Endometrial microvascular endothelial cells (primary cell): ENCODE measurements around the gene LSAMP. TPM values are rescaled to one million over a fixed set of nuclear protein-coding genes. Genes with fewer than 3 reads are reported as not detected.
"Not testable (repeated sequence)": the region's sequence is repeated elsewhere in the genome, so short reads cannot be mapped to it uniquely, and the experiment has no call there.

Experiments
- in situ Hi-C: cut with HindIII; loops from 2 replicates; pipeline ENCODE4 v1.10.0; 2017; ENCODE audit warnings: low sequenced_read_pairs, low pct_unique_long_range_greater_than_20kb; ENCODE audit errors: inconsistent ontology term
- total RNA-seq: library from RNA; depleted of rRNA; stranded (reverse); fragments of >200 nt; gene quantifications from one replicate; pipeline ENCODE4 v1.2.3, GENCODE V29; 2015; ENCODE audit errors: inconsistent ontology term

The LSAMP gene
- total RNA-seq, 1 donor from 2014 or later: not detected

DNA sequence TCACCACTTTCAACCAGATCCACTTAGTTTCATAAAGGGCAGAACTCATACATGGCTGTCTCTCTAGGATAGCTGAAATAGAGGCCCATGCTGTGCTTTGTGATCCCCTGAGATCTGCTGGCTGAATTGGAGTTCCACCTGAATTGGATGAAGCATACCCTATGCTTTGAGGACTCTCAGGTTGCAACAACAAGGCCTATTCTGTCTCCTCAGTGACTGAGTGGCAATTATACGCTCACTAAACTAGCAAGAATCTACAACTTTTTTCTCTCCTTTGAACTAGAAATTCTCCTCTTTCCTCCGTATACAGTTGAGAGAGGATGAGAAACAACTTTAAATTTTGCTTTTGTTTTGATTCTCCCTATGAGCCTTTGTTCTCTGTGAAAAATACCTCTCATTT lies 348.7 kb downstream of the LSAMP start:
- in situ Hi-C loops: no loop called here

DNA sequence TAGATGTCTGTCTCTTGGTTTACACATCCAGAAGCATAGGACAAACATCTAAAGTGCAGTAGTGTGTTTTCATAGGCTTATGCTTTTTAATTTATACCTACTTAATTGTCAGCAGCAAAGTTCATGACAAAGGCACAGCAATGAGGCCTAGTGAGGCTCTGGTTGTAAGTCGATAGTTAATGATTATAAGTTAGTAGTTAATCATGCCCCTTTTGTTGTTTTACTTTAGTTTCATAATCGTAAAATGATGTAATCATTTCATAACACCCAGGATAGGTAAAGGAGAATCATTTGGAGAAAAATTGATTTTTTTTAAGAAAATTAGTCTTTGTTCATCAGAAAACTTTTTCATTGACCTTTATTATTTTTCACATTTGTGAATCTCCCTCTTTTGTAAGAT lies 351.9 kb downstream of the LSAMP start:
- in situ Hi-C loops: no loop called here

GRCh38 chr3:116087426-116087825 lies 357.9 kb downstream of the LSAMP start:
- in situ Hi-C loops: no loop called here

GRCh38 chr3:116084999-116085791 lies 360.1 kb downstream of the LSAMP start:
- in situ Hi-C loops: no loop called here

DNA sequence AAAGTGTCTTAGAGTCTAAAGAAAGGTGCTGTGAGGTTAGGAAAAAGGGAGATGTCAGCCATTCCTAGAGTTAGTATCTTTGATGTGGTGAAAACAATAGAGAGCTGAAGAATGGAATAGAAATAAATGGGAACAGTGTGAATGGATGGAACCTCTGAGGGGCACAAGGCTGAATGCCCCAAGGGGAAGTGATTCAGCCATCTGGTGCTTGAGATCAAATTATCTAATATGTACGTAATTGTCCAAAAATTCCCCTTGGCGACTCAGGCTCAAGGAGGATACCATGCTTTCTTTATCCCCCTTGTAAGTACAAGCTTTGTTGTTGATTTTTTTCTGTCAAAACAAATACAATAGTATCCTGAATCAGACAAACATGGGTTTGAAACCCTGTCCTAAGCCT lies 361.6 kb downstream of the LSAMP start:
- in situ Hi-C loops: no loop called here

DNA sequence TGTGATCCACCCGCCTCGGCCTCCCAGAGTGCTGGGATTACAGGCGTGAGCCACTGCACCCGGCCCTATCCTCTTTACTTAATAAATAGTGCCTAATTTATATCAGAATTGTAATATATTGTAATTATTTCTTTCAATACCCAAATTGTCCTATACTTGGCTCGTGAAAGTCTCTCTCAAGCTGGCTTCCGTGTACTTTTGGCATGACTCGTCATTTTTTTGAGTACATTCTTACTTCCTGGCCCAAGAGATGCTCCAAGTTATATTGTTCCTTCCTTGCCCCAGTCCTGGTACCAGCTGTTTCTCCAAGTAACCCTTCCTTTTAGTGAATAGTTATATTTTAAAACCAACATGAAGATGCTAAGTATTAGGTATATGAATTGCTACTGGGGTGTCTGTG lies 366.7 kb downstream of the LSAMP start:
- in situ Hi-C loops: no loop called here

- in situ Hi-C loops: no loop called here
Observed at GRCh38 chr3:116077557-116077956, 367.7 kb downstream of the LSAMP start.

DNA sequence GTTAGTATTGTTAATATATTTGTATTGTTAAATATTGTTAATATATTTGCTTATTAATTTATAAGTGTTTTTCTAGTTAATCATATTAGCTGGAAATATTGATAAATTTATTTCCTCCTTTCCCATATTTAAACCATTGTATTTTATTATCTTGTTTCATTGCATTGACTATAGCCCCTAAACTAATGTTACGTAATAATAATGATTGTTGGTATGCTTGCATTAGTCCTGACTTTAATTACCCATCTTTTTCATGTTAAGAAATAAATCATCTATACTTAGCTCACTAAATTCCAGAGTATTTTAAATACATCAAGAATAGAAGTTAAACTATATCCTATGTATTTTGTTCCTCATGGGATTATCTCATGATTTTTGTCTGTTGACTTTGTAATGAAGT lies 368.2 kb downstream of the LSAMP start:
- in situ Hi-C loops: no loop called here

GRCh38 chr3:116070516-116071278 lies 374.6 kb downstream of the LSAMP start:
- in situ Hi-C loops: not testable (repeated sequence)

GRCh38 chr3:116070061-116070460 lies 375.2 kb downstream of the LSAMP start:
- in situ Hi-C loops: no loop called here

DNA sequence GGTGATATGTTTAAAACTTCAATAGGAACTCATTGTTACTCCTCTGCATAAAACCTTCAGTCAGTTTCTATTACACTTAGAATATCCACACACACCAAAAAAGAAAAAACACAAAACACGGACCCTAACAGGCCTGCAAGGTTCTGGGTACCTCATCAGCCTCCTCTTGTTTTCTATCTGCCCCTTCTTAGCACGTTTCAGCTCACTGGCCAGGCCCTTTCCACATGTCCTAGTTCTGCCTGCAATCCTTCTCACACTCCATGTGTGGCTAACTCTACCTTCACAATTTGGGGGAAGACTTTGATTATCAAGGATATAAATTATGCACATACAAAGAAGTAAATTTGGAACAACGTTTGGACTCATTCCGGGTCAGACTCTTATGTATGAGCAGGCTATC lies 376.3 kb downstream of the LSAMP start:
- in situ Hi-C loops: no loop called here

- in situ Hi-C loops: no loop called here
Observed at GRCh38 chr3:116067326-116067725, 378.0 kb downstream of the LSAMP start.

DNA sequence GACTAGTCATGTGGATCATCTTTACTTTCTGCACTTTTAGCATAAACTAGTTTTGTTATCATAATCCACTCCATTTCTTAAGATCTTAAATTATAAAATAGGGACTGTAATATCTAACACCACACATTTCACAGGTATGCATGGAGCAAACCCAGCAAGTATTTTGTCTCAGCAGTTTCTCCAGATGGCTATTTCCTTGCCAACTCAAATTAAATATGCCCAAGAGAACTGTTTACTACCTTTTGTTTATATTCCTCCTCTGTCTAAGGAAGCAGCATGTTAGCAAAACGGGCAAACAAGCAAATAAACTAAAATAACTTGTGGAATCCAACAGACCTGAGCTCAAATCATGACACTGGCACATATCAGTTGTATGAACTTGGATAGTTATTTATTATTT lies 379.8 kb downstream of the LSAMP start:
- in situ Hi-C loops: no loop called here

DNA sequence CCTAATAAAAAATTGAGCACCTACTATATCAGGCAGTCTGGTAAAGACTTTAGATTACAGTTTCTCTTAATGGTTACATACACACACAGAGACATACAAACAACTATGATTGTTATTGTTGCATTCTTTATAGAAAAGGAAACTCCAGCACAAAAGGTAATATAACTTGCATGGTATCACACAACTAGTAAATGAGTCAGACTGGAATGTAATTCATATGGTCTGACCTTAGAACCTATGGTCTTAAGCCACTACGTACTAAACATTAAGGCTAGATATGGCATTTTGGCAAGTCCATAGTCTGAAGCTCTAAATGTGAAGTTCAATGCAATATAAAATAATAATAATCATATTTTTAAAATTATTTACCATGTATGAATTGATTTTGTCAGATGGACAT lies 380.6 kb downstream of the LSAMP start:
- in situ Hi-C loops: no loop called here

DNA sequence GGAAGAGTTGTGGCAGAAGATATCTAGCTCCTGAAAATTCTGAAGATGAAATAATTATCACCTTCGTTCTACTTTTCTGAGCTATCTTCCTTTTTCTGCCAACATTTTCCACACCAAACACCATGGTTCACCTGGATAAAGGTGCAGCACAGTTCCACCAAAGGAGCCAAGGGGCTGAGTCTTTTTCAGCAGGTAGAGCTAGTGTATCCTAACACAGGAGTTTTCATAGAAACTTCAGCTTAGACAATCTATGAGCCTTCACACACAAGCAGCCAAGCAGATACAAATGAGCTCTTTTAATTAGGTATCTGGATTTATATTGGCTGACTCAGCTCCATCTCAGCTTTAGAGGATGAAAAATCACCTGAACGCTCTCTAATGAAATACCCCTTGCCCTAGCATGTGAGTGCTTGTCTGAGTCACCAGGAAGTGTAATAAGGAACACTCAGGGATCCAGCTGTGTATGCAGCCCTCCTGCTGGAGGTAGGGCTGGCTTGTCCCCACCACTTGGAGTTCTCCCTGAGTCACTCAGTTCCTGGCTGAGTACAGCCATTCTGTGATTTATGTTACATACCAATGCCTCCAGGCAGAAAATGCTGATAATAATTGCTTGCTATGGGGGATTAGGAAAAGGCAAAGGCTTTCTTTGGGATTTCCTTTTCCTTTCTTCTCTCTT lies 385.7 kb downstream of the LSAMP start:
- in situ Hi-C loops: no loop called here

DNA sequence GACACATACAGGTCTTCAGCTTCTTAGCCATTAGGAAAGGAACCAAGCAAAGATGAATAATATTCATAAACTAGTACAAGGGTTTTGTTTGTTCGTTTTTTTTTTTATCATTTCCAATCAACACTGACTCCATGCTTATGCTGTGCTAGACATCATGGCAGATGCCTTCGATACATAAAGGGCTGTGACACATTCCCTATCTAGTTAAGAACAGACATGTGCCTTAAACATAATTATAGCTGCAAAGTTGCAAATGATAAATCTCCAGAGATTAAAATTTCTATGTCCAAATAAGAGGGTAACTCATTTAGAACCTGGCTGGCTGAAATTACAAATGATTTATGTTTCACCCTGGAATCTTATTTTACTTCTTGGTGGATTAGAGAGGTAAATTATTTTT lies 386.4 kb downstream of the LSAMP start:
- in situ Hi-C loops: no loop called here

DNA sequence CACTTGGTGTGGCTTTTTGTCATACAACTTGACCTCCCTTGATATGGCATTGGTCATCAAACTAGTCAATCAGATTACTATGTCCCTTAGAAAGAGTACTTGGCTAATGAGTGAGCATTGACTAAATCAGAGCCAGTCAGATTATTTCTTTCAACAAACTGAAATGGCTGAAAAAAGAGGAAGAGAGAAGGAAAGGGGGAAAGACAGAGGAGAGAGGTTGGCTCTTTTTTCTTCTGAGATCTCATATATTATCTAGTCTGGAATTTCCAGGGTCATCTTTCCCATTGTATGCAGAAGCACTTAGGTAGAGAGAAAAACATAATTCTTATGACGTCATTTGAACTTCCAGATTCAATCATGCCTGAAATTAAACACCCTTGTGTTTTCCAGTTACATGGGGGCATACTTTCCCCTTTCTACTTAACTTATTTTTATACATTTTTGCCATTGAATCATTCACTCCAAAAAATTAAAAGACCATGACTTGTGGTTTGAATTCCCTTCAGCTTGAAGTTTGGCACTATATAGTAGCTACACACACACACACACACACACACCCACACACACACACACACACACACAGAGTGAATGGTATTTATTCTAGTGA lies 387.8 kb downstream of the LSAMP start:
- in situ Hi-C loops: no loop called here

- in situ Hi-C loops: no loop called here
Observed at GRCh38 chr3:116056280-116056679, 389.0 kb downstream of the LSAMP start.

DNA sequence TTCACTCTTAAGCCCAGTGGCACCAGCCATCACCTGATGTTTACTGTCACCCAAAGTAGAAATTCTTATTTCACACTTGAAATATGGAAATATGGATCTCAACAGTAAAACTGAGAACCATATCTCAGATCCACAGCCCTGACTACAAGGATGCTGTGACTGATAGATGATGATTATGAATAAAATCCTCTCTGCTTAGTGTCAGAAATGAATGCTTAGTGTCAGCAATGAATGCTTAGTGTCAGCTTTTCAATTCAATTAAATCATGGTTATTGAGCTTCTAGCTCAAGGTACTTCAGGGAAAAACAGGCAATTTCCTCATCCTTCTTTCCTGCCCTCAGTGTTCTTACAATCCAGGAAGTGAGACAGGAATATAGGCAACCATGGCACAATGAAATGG lies 392.3 kb downstream of the LSAMP start:
- in situ Hi-C loops: no loop called here
